CD14-positive monocyte (primary cell): ENCODE results near the gene UBXN7. TPM values are rescaled to one million over a fixed set of nuclear protein-coding genes. Genes with fewer than 3 reads are reported as not detected.

Experiments used
- DNase-seq, 3 donors: peaks; one replicate each; pipeline ENCODE4 v3.0.0-alpha.2; 2011 to 2022
- H2AFZ ChIP-seq: 2 replicates; pipeline ENCODE4 v1.6.0; 2012; ENCODE audit warnings: mild to moderate bottlenecking, low read depth, low read length, inconsistent platforms; ENCODE audit not compliant: insufficient read depth, poor library complexity, severe bottlenecking
- H3K27ac ChIP-seq, 2 donors: 1 replicate in 1 of 2; 2 replicates in 1 of 2; pipeline ENCODE4 v1.5.1; 2012 to 2013; ENCODE audit warnings: low read length in 2 of 2, control low read depth in 1 of 2, inconsistent platforms in 1 of 2, low read depth in 1 of 2, mild to moderate bottlenecking in 1 of 2
- H3K27me3 ChIP-seq, 2 donors: one replicate each; pipeline versions ENCODE4 v1.6.0 to v1.6.1; 2011 to 2013; ENCODE audit warnings: low read length in 2 of 2; ENCODE audit not compliant: control insufficient read depth in 2 of 2, insufficient read depth in 2 of 2
- H3K36me3 ChIP-seq, 2 donors: replicated peaks in 1 of 2; 1 replicate in 1 of 2; 2 replicates in 1 of 2; pipeline versions ENCODE4 v1.5.1 to v1.6.1; 2012 to 2013; ENCODE audit warnings: low read length in 2 of 2, control low read depth in 1 of 2, inconsistent platforms in 1 of 2, mild to moderate bottlenecking in 1 of 2; ENCODE audit not compliant: insufficient read depth in 2 of 2, control insufficient read depth in 1 of 2
- H3K4me1 ChIP-seq, 2 donors: 1 replicate in 1 of 2; 2 replicates in 1 of 2; pipeline versions ENCODE4 v1.5.1 to v1.6.1; 2012 to 2013; ENCODE audit warnings: low read length in 2 of 2, control low read depth in 1 of 2, inconsistent platforms in 1 of 2, mild to moderate bottlenecking in 1 of 2, moderate library complexity in 1 of 2; ENCODE audit not compliant: insufficient read depth in 2 of 2, control insufficient read depth in 1 of 2
- H3K4me2 ChIP-seq: replicated peaks from 2 replicates; pipeline ENCODE3; 2012; ENCODE audit warnings: low read length, moderate library complexity, mild to moderate bottlenecking; ENCODE audit not compliant: poor library complexity, severe bottlenecking; ENCODE audit errors: extremely low read depth
- H3K4me3 ChIP-seq, 3 experiments: fragments of 200-600 bp in 1 of 3; sonication (generic) in 1 of 3; replicated peaks in 1 of 3; 1 replicate in 2 of 3; 2 replicates in 1 of 3; pipeline ENCODE4 v1.5.1; 2011 to 2013; ENCODE audit warnings: low read length in 3 of 3, mild to moderate bottlenecking in 3 of 3, control low read depth in 2 of 3, low read depth in 2 of 3, inconsistent platforms in 1 of 3, moderate library complexity in 1 of 3
- H3K79me2 ChIP-seq: 2 replicates; pipeline ENCODE4 v1.6.0; 2012; ENCODE audit warnings: mild to moderate bottlenecking, control low read depth, inconsistent platforms, low read length, moderate library complexity; ENCODE audit not compliant: insufficient read depth
- H3K9ac ChIP-seq: 2 replicates; pipeline ENCODE4 v1.6.0; 2017; ENCODE audit warnings: low read length, mild to moderate bottlenecking; ENCODE audit not compliant: insufficient read depth, poor library complexity, severe bottlenecking
- H3K9me3 ChIP-seq, 2 donors: replicated peaks in 1 of 2; 1 replicate in 1 of 2; 2 replicates in 1 of 2; pipeline versions ENCODE4 v1.5.1 to v1.6.1; 2012 to 2013; ENCODE audit warnings: low read length in 2 of 2, control low read depth in 1 of 2; ENCODE audit not compliant: control insufficient read depth in 1 of 2, insufficient read depth in 1 of 2
- H4K20me1 ChIP-seq: 2 replicates; pipeline ENCODE4 v1.6.0; 2012; ENCODE audit warnings: mild to moderate bottlenecking, low read length, control low read depth, moderate library complexity; ENCODE audit not compliant: insufficient read depth
- H3K27ac Mint-ChIP-seq, 7 donors: one replicate each; pipeline ENCODE4 v1.8.0; 2020; ENCODE audit warnings: mild to moderate bottlenecking in 7 of 7, mixed read lengths in 7 of 7, moderate library complexity in 6 of 7, inconsistent platforms in 2 of 7
- H3K27me3 Mint-ChIP-seq, 3 donors: one replicate each; pipeline ENCODE4 v1.8.0; 2021 to 2022; ENCODE audit warnings: low read depth in 3 of 3, mild to moderate bottlenecking in 3 of 3, mixed read lengths in 3 of 3, moderate library complexity in 3 of 3, inconsistent platforms in 1 of 3
- H3K36me3 Mint-ChIP-seq, 2 donors: one replicate each; pipeline ENCODE4 v1.8.0; 2020; ENCODE audit warnings: mixed read lengths in 2 of 2, inconsistent platforms in 1 of 2, mild to moderate bottlenecking in 1 of 2
- H3K4me1 Mint-ChIP-seq: one replicate; pipeline ENCODE4 v1.8.0; 2020; ENCODE audit warnings: mild to moderate bottlenecking, mixed read lengths
- H3K4me3 Mint-ChIP-seq, 2 donors: one replicate each; pipeline ENCODE4 v1.8.0; 2020; ENCODE audit warnings: mild to moderate bottlenecking in 2 of 2, mixed read lengths in 2 of 2, moderate library complexity in 1 of 2
- H3K9me3 Mint-ChIP-seq, 7 donors: one replicate each; pipeline ENCODE4 v1.8.0; 2020 to 2022; ENCODE audit warnings: mixed read lengths in 7 of 7, mild to moderate bottlenecking in 6 of 7, moderate library complexity in 6 of 7, inconsistent platforms in 2 of 7
- WGBS: methylation state at CpG from one replicate; pipeline ENCODE4 v1.1.5; 2013; ENCODE audit warnings: missing lambda C conversion rate; ENCODE audit not compliant: insufficient coverage; 5-methylcytosine and 5-hydroxymethylcytosine counted together
- intact Hi-C, 2 donors: fragments of 100-400 bp; cut with micrococcal nuclease; formaldehyde crosslinking; loops; one replicate each; pipeline versions ENCODE4 v1.15.0 to v1.15.1; 2023
- polyA plus RNA-seq, 3 donors: library from polyadenylated mRNA; depleted of rRNA in 1 of 3; unstranded in 2 of 3; stranded (reverse) in 1 of 3; fragments of 300-500 nt in 2 of 3; fragments of >200 nt in 1 of 3; fragmentation: Illumina TruSeq in 2 of 3; gene quantifications; 1 replicate in 2 of 3; 2 replicates in 1 of 3; pipeline ENCODE4 v1.2.3, GENCODE V29; 2012 to 2021
- TF ChIP-seq, protein P1 (sequence below): fragments of 200-600 bp; IDR thresholded peaks from one replicate; pipeline ENCODE4 v1.8.0; 2022; ENCODE audit warnings: antibody characterized with exemption, mild to moderate bottlenecking

Gene UBXN7
- polyA plus RNA-seq, 3 donors, result 10.5 to 15.8 (median 13.6) TPM

GRCh38 chr3:196341137-196341536, 91.1 kb downstream of the UBXN7 start:
- Histone ChIP-seq H3K4me1 (peaks cover 69 to 70% of the 10 kb centered on the region in 2 donors), H3K27me3 (no peaks in the 10 kb centered on the region), H4K20me1 (no peaks in the 10 kb centered on the region), H3K36me3 (no peaks in the 10 kb centered on the region), H3K79me2 (no peaks in the 10 kb centered on the region), H3K27ac (peak overlapping the region; percentile 80 to 84), H3K4me2 (peak overlapping the region; percentile 42), H3K4me3 (peak overlapping the region in 2 of 3 experiments; percentile 15 to 66), H3K9me3 (no peaks in the 10 kb centered on the region), H3K9ac (no peak overlapping the region), H2AFZ (no peak overlapping the region)
- Mint-ChIP-seq H3K27me3 (peaks cover 0 to 6% (median 3%) of the 10 kb centered on the region in 3 donors), H3K36me3 (peaks cover 3 to 4% of the 10 kb centered on the region in 2 donors), H3K4me3 (peak overlapping the region; percentile 41 to 76), H3K4me1 (peaks cover 66% of the 10 kb centered on the region), H3K9me3 (peaks cover 0 to 2% (median 0%) of the 10 kb centered on the region in 7 donors), H3K27ac (peak overlapping the region; percentile 83 to 97 (median 94))
- TF ChIP-seq, protein P1, sequence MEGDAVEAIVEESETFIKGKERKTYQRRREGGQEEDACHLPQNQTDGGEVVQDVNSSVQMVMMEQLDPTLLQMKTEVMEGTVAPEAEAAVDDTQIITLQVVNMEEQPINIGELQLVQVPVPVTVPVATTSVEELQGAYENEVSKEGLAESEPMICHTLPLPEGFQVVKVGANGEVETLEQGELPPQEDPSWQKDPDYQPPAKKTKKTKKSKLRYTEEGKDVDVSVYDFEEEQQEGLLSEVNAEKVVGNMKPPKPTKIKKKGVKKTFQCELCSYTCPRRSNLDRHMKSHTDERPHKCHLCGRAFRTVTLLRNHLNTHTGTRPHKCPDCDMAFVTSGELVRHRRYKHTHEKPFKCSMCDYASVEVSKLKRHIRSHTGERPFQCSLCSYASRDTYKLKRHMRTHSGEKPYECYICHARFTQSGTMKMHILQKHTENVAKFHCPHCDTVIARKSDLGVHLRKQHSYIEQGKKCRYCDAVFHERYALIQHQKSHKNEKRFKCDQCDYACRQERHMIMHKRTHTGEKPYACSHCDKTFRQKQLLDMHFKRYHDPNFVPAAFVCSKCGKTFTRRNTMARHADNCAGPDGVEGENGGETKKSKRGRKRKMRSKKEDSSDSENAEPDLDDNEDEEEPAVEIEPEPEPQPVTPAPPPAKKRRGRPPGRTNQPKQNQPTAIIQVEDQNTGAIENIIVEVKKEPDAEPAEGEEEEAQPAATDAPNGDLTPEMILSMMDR, result no peak
- intact Hi-C loops, result no loop called here
- WGBS, result no CpG with 5 or more reads among the region's 7 CpGs
- peak; percentile 78 to 89 (median 88) for DNase-seq

GRCh38 chr3:196340466-196340865, 91.8 kb downstream of the UBXN7 start:
- no peaks in the 10 kb centered on the region for H3K79me2 ChIP-seq
- H3K4me2 ChIP-seq, result peak overlapping the region; percentile 27
- peaks cover 60% of the 10 kb centered on the region for H3K4me1 Mint-ChIP-seq

More at GRCh38 chr3:196340466-196340865, 91.8 kb downstream of the UBXN7 start:
- WGBS, result no CpG with 5 or more reads among the region's 2 CpGs
- TF ChIP-seq, protein P1, result no peak
- Mint-ChIP-seq H3K36me3 (no peaks in the 10 kb centered on the region), H3K9me3 (peaks cover 0 to 2% (median 0%) of the 10 kb centered on the region in 7 donors), H3K27me3 (peaks cover 0 to 8% (median 6%) of the 10 kb centered on the region in 3 donors), H3K4me3 (no peak overlapping the region), H3K27ac (peak overlapping the region; percentile 80 to 96 (median 88))
- Histone ChIP-seq H3K9ac (peak overlapping the region; percentile 36), H3K27ac (peak overlapping the region; percentile 80 to 83), H3K36me3 (no peaks in the 10 kb centered on the region), H3K9me3 (no peaks in the 10 kb centered on the region), H3K4me1 (peaks cover 64% of the 10 kb centered on the region in 2 donors), H4K20me1 (no peaks in the 10 kb centered on the region), H3K4me3 (peak overlapping the region in 1 of 3 experiments; percentile 15), H2AFZ (no peak overlapping the region), H3K27me3 (no peaks in the 10 kb centered on the region)
- DNase-seq, result peak; percentile 57 to 76 (median 74)
- intact Hi-C loops, result no loop called here
